Left lung (tissue), 10 donors: ENCODE measurements around the gene CTSF. TPM values are rescaled to one million over a fixed set of nuclear protein-coding genes. Genes with fewer than 3 reads are reported as not detected.

Source experiments
- ATAC-seq: fragments of 200-7000 bp; cut with Tn5 transposase; one replicate; pipeline ENCODE4 v1.9.1; 2020; ENCODE audit warnings: moderate library complexity
- DNase-seq, 4 donors: peaks; one replicate each; pipeline ENCODE4 v3.0.0-alpha.2; 2013 to 2020
- H3K27ac ChIP-seq, 2 donors: fragments of 200-600 bp; sonication (generic) in 1 of 2; one replicate each; pipeline versions ENCODE4 v1.5.0 to v1.8.0; 2020 to 2021
- H3K27me3 ChIP-seq, 2 donors: fragments of 200-600 bp; sonication (generic) in 1 of 2; one replicate each; pipeline versions ENCODE4 v1.5.0 to v1.8.0; 2020 to 2021
- H3K36me3 ChIP-seq, 2 donors: fragments of 200-600 bp; sonication (generic) in 1 of 2; one replicate each; pipeline versions ENCODE4 v1.5.0 to v1.8.0; 2020 to 2021
- H3K4me1 ChIP-seq, 2 donors: fragments of 200-600 bp; one replicate each; pipeline ENCODE4 v1.8.0; 2021
- H3K4me3 ChIP-seq, 2 donors: fragments of 200-600 bp; sonication (generic) in 1 of 2; one replicate each; pipeline versions ENCODE4 v1.5.0 to v1.8.0; 2020 to 2021; ENCODE audit warnings: mild to moderate bottlenecking in 1 of 2
- H3K9me3 ChIP-seq, 2 donors: fragments of 200-600 bp; sonication (generic) in 1 of 2; one replicate each; pipeline versions ENCODE4 v1.5.0 to v1.8.0; 2020 to 2021
- CTCF ChIP-seq, 2 donors: fragments of 200-600 bp; sonication (generic) in 1 of 2; IDR thresholded peaks; one replicate each; pipeline versions ENCODE4 v1.5.0 to v1.8.0; 2021; ENCODE audit warnings: antibody characterized with exemption in 2 of 2
- intact Hi-C, 2 donors: fragments of 100-400 bp; cut with DNase I; formaldehyde crosslinking; loops; one replicate each; pipeline versions ENCODE4 v1.11.2 to v1.14.2; 2022
- polyA plus RNA-seq, 6 donors: library from polyadenylated mRNA; unstranded; fragments of 120-200 nt; gene quantifications; one replicate each; pipeline ENCODE4 v1.2.1, GENCODE V29; 2013; ENCODE audit not compliant: insufficient read length in 6 of 6
- total RNA-seq, 2 donors: library from RNA; stranded (reverse); fragmentation: NEBNext Ultra II Directional; extraction: Animal tissue kit (Norgen Biotek cat#: 25700); gene quantifications; one replicate each; pipeline ENCODE4 v1.2.1, GENCODE V29; 2021
- donor health status: DM: no; HTN: yes; CAD: no.
- donor health status: DM: no; HTN: no; CAD: no.

CTSF gene
- total and polyA plus RNA-seq, 8 donors: 10.8 to 56.9 (median 42.7) TPM

- ATAC-seq: no peak
- Histone ChIP-seq H3K4me3 (no peak overlapping the region), H3K36me3 (no peaks in the 10 kb centered on the region), H3K27ac (no peak overlapping the region), H3K9me3 (peaks cover 0 to 11% of the 10 kb centered on the region in 2 donors), H3K27me3 (no peaks in the 10 kb centered on the region), H3K4me1 (peaks cover 0 to 7% of the 10 kb centered on the region in 2 donors)
- peak in 1 of 4 donors; percentile 35 for DNase-seq
- intact Hi-C loops: loop anchor here in 1 of 2 donors (10.0 kb wide), 1 partner anchor 104 kb away; no protein-coding TSS in a partner anchor
- no peak for TF ChIP-seq CTCF (IDR thresholded peaks at IDR 0.05)
These were observed 12.4 kb upstream of the CTSF start for GRCh38 chr11:66580803-66581202.

- Histone ChIP-seq H3K9me3 (peaks cover 0 to 11% of the 10 kb centered on the region in 2 donors), H3K27me3 (no peaks in the 10 kb centered on the region), H3K36me3 (no peaks in the 10 kb centered on the region), H3K4me3 (no peak overlapping the region), H3K4me1 (peaks cover 0 to 7% of the 10 kb centered on the region in 2 donors), H3K27ac (no peak overlapping the region)
- intact Hi-C loops: loop anchor here in 1 of 2 donors (2.0 kb wide), 1 partner anchor 100 kb away; no protein-coding TSS in a partner anchor
- DNase-seq: peak; percentile 61 to 93 (median 78)
- peak; percentile 81 for TF ChIP-seq CTCF (IDR thresholded peaks at IDR 0.05)
- ATAC-seq: peak; percentile 98
These were observed 10.7 kb upstream of the CTSF start for GRCh38 chr11:66579017-66579606.

GRCh38 chr11:66570850-66571180 lies 2.4 kb upstream of the CTSF start:
- H3K36me3 ChIP-seq: no peaks in the 10 kb centered on the region
- ATAC-seq (no peak), DNase-seq (no peak)
- no peaks in the 10 kb centered on the region for H3K9me3 ChIP-seq
- H3K27me3 ChIP-seq: peaks cover 0 to 24% of the 10 kb centered on the region in 2 donors
- no peak for TF ChIP-seq CTCF (IDR thresholded peaks at IDR 0.05)
- H3K4me1 ChIP-seq: peaks cover 0 to 15% of the 10 kb centered on the region in 2 donors
- no peak overlapping the region for H3K27ac ChIP-seq
- H3K4me3 ChIP-seq: no peak overlapping the region
- intact Hi-C loops: no loop called here

GRCh38 chr11:66570079-66570849 lies 1.9 kb upstream of the CTSF start:
- ATAC-seq (no peak), DNase-seq (no peak)
- intact Hi-C loops: no loop called here
- no peak overlapping the region for H3K4me3 ChIP-seq
- no peaks in the 10 kb centered on the region for H3K9me3 ChIP-seq
- H3K36me3 ChIP-seq: no peaks in the 10 kb centered on the region
- peaks cover 0 to 24% of the 10 kb centered on the region in 2 donors for H3K27me3 ChIP-seq
- no peak for TF ChIP-seq CTCF (IDR thresholded peaks at IDR 0.05)
- peaks cover 0 to 15% of the 10 kb centered on the region in 2 donors for H3K4me1 ChIP-seq
- H3K27ac ChIP-seq: no peak overlapping the region

GRCh38 chr11:66569076-66569475 lies 670 bp upstream of the CTSF start:
- Histone ChIP-seq H3K4me3 (no peak overlapping the region), H3K27me3 (peaks cover 0 to 24% of the 10 kb centered on the region in 2 donors), H3K4me1 (peaks cover 0 to 15% of the 10 kb centered on the region in 2 donors), H3K27ac (no peak overlapping the region), H3K9me3 (no peaks in the 10 kb centered on the region), H3K36me3 (no peaks in the 10 kb centered on the region)
- ATAC-seq (no peak), DNase-seq (no peak)
- intact Hi-C loops: no loop called here
- TF ChIP-seq CTCF (IDR thresholded peaks at IDR 0.05): no peak
